HL-60 (cell line): Measurements from ENCODE around the gene MAPKAPK3.

Experiments
- DNase-seq, 2 experiments: peaks; one replicate each; pipeline ENCODE4 v3.0.0-alpha.2; 2010 to 2020; ENCODE audit warnings: low read depth in 1 of 2, low spot score in 1 of 2
- H3K27ac ChIP-seq: fragments of 250-450 bp; sonication (Bioruptor Pico); replicated peaks from 2 replicates; pipeline ENCODE4 v1.5.1; 2020; ENCODE audit warnings: mild to moderate bottlenecking, moderate library complexity
- H3K27me3 ChIP-seq: fragments of 250-450 bp; sonication (Bioruptor Pico); 2 replicates; pipeline ENCODE4 v1.5.1; 2021; ENCODE audit warnings: mild to moderate bottlenecking, moderate library complexity; ENCODE audit not compliant: insufficient read depth, poor library complexity, severe bottlenecking
- H3K4me3 ChIP-seq: replicated peaks from 2 replicates; pipeline ENCODE4 v1.5.1; 2011; ENCODE audit warnings: mild to moderate bottlenecking, control low read depth, low read length; ENCODE audit not compliant: insufficient read depth
- GABPA ChIP-seq: IDR thresholded peaks from 2 replicates; pipeline ENCODE4 v1.6.1; 2012; ENCODE audit warnings: low read depth
- POLR2AphosphoS5 ChIP-seq: IDR thresholded peaks from 2 replicates; pipeline ENCODE4 v1.6.1; 2012; ENCODE audit warnings: low read depth
- SPI1 ChIP-seq: IDR thresholded peaks from 2 replicates; pipeline ENCODE4 v1.6.1; 2012; ENCODE audit warnings: low read depth, mild to moderate bottlenecking, borderline replicate concordance
- TF ChIP-seq, protein P1 (sequence below): IDR thresholded peaks from one replicate; pipeline ENCODE4 v1.5.1; 2011; ENCODE audit warnings: low read length, control low read depth, inconsistent platforms; ENCODE audit not compliant: insufficient read depth
- TF ChIP-seq, protein P2 (sequence below): IDR thresholded peaks from 2 replicates; pipeline ENCODE4 v1.6.1; 2012; ENCODE audit warnings: low read depth; ENCODE audit not compliant: insufficient replicate concordance

Gene MAPKAPK3

DNA sequence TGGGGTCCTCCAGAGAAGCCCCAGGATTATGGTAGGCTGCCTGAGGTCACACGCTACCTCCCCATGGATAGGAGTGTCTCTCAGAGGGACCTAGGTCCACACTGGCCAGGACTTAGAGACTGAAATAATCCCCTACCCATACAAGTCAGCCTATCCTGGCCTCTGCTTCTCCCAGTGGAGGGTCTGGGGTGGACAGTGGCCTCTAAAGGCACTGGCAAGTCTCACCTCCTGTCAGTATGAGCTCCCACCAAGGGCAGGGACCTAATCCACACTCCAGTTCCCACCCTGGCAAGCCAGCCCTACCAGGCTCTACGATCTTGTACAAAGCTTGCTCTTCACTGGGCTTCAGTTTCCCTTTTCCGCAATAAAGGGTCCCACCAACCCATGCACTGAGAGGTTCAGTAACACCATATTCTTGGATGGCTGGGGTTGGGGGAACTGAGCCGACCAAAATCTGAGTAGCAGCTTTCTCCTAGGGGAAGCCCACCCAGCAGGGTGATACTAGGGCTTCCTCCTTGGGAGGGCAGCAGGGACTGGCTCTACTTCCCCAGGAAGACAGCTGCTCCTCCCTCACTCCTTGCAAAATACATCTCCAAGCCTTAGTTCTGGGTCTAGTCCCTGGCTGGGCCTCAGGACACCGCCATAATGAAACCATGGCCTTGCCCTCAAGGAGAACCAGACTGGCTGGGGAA lies 7.7 kb upstream of the MAPKAPK3 start:
- Histone ChIP-seq H3K27me3 (no peaks in the 10 kb centered on the region), H3K4me3 (no peak overlapping the region), H3K27ac (peak overlapping the region; percentile 34)
- TF ChIP-seq, protein P1, sequence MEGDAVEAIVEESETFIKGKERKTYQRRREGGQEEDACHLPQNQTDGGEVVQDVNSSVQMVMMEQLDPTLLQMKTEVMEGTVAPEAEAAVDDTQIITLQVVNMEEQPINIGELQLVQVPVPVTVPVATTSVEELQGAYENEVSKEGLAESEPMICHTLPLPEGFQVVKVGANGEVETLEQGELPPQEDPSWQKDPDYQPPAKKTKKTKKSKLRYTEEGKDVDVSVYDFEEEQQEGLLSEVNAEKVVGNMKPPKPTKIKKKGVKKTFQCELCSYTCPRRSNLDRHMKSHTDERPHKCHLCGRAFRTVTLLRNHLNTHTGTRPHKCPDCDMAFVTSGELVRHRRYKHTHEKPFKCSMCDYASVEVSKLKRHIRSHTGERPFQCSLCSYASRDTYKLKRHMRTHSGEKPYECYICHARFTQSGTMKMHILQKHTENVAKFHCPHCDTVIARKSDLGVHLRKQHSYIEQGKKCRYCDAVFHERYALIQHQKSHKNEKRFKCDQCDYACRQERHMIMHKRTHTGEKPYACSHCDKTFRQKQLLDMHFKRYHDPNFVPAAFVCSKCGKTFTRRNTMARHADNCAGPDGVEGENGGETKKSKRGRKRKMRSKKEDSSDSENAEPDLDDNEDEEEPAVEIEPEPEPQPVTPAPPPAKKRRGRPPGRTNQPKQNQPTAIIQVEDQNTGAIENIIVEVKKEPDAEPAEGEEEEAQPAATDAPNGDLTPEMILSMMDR: no peak
- no peak; the same call in 1 of the 2 replicates for TF ChIP-seq SPI1
- no peak for TF ChIP-seq POLR2AphosphoS5
- TF ChIP-seq GABPA: no peak
- TF ChIP-seq, protein P2, sequence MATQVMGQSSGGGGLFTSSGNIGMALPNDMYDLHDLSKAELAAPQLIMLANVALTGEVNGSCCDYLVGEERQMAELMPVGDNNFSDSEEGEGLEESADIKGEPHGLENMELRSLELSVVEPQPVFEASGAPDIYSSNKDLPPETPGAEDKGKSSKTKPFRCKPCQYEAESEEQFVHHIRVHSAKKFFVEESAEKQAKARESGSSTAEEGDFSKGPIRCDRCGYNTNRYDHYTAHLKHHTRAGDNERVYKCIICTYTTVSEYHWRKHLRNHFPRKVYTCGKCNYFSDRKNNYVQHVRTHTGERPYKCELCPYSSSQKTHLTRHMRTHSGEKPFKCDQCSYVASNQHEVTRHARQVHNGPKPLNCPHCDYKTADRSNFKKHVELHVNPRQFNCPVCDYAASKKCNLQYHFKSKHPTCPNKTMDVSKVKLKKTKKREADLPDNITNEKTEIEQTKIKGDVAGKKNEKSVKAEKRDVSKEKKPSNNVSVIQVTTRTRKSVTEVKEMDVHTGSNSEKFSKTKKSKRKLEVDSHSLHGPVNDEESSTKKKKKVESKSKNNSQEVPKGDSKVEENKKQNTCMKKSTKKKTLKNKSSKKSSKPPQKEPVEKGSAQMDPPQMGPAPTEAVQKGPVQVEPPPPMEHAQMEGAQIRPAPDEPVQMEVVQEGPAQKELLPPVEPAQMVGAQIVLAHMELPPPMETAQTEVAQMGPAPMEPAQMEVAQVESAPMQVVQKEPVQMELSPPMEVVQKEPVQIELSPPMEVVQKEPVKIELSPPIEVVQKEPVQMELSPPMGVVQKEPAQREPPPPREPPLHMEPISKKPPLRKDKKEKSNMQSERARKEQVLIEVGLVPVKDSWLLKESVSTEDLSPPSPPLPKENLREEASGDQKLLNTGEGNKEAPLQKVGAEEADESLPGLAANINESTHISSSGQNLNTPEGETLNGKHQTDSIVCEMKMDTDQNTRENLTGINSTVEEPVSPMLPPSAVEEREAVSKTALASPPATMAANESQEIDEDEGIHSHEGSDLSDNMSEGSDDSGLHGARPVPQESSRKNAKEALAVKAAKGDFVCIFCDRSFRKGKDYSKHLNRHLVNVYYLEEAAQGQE: no peak
- DNase-seq: peak in 1 of 2 experiments; percentile 41

DNA sequence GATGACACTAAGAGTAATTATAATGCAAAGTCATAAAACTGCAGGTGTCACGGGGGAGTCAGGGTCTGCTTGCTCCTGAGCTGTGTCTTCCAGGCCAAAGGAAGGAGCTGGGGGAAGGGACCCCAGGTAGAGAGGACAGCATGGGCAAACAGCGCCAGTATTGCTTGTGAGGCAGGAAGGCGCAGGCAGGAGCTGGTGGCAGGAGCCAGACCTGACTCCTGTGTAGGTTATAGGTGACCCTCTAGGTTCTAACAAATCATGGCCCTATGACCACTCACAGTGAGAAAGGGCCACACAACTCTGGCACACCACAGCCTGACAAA lies 7.2 kb upstream of the MAPKAPK3 start:
- TF ChIP-seq, protein P2: no peak
- TF ChIP-seq, protein P1: no peak
- TF ChIP-seq POLR2AphosphoS5: no peak
- no peak for TF ChIP-seq SPI1
- no peak overlapping the region for H3K4me3 ChIP-seq
- no peaks in the 10 kb centered on the region for H3K27me3 ChIP-seq
- DNase-seq: no peak
- H3K27ac ChIP-seq: peak overlapping the region; percentile 34

DNA sequence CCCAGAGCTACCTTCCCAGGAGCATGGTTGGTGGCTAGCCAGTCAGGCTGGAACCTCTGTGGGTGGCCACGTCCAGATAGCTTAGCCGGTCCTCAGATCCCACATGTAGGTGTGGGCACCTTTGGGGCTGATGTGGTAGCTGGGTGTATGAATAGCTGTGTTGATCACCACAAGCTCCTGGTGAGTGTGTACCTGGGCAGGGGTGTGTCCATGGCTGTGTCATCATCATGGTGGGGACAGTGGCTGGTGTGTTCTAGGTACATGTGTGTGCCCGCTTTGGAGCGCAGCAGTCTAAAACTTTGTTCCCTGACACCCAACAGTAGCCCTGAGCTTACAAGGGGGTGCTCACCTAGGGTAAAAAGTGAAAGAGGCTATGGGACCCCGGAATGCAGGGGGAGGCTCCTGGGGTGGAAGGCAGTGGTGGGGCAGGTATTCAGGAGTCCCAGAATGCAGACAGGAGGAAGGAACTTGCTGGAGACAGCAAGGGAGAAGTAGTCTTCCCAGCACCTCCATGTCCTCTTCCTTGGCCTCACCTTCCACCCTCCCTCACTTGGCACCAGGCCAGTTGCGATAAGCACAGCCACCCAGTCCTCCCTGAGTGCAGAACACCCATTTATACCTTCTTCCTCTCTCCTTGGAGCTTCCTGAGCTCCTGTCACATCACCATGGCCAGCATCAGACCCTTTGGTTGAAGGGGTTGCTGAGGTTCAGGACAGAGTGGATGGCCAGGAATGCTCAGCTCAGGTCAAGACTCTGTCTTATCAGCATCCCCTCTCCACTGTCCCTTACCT lies 6.6 kb upstream of the MAPKAPK3 start:
- peak in 1 of 2 experiments; percentile 47 for DNase-seq
- peak overlapping the region; percentile 78 for H3K27ac ChIP-seq
- peak overlapping the region; percentile 71 for H3K4me3 ChIP-seq
- TF ChIP-seq GABPA (no peak), POLR2AphosphoS5 (no peak), SPI1 (no peak)
- TF ChIP-seq, protein P1: no peak
- TF ChIP-seq, protein P2: no peak
- no peaks in the 10 kb centered on the region for H3K27me3 ChIP-seq
